Measurements from ENCODE around the gene FGD1.

DNA sequence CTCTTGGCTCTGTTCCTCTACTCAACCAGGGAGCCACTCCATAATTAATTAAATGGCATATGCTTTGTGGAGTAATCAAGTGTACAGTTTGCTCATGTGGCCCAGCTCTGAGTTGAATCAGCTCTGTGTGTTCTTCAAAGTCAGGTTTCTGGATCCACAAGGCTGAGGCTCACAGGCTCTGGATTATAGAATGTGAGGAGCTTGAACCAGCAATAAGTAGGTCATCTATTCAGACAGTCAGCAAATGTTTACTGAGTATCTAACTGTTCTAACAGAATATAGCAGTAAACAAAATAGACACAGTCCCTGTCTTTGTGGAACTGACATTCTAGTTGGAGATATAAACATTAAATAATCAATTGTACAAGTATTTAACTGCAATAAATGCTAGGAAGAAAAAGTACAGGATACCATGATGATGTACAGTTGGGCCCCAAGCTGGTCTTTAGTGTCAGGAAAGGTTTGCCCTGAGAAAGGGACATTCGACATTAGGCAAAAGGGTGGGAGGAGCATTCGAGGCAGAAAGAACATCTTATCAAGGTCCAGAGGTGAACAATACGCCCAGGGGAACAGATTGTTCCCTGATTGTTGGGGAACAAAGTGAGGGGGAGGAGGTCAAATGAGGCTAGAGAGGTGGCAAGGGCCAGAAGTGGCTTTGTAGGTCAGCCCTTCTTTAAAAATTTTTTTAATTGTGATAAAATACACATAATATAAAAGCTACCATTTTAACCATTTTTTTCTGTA is 76.3 kb downstream of the FGD1 start:
- TF ChIP-seq, protein P1, sequence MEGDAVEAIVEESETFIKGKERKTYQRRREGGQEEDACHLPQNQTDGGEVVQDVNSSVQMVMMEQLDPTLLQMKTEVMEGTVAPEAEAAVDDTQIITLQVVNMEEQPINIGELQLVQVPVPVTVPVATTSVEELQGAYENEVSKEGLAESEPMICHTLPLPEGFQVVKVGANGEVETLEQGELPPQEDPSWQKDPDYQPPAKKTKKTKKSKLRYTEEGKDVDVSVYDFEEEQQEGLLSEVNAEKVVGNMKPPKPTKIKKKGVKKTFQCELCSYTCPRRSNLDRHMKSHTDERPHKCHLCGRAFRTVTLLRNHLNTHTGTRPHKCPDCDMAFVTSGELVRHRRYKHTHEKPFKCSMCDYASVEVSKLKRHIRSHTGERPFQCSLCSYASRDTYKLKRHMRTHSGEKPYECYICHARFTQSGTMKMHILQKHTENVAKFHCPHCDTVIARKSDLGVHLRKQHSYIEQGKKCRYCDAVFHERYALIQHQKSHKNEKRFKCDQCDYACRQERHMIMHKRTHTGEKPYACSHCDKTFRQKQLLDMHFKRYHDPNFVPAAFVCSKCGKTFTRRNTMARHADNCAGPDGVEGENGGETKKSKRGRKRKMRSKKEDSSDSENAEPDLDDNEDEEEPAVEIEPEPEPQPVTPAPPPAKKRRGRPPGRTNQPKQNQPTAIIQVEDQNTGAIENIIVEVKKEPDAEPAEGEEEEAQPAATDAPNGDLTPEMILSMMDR (IDR thresholded peaks at IDR 0.05) = no peak
- no peak for TF ChIP-seq EZH2 (IDR thresholded peaks at IDR 0.05)
- TF ChIP-seq EZH2phosphoT487 (IDR thresholded peaks at IDR 0.05) = no peak

Data from neural progenitor cell (in vitro differentiated cells).